Activated naive CD4-positive, alpha-beta T cell treated with anti-CD3 and anti-CD28 coated beads, Interleukin-2, amount 50 U/mL, for 72 hours (primary cell): Measurements from ENCODE around the gene PTPRO. TPM values are rescaled to one million over a fixed set of nuclear protein-coding genes. Genes with fewer than 3 reads are reported as not detected.
A peak's percentile ranks its signal among the peaks of the same experiment; 100 is the strongest.

Source experiments
- ATAC-seq, 2 donors: fragments of 150-1000 bp; cut with Tn5 transposase; 2 replicates each; pipeline ENCODE4 v1.10.0; 2021; ENCODE audit warnings: mild to moderate bottlenecking in 2 of 2, moderate library complexity in 2 of 2
- DNase-seq, 2 donors: peaks; one replicate each; pipeline ENCODE4 v3.0.0; 2021 to 2022; ENCODE audit warnings: low spot score in 2 of 2
- H3K27ac Mint-ChIP-seq, 2 donors: one replicate each; pipeline ENCODE4 v1.8.0; 2022; ENCODE audit warnings: mild to moderate bottlenecking in 2 of 2, mixed read lengths in 2 of 2
- H3K36me3 Mint-ChIP-seq, 2 donors: one replicate each; pipeline ENCODE4 v1.8.0; 2022; ENCODE audit warnings: mixed read lengths in 2 of 2
- H3K9me3 Mint-ChIP-seq, 2 donors: one replicate each; pipeline ENCODE4 v1.8.0; 2022; ENCODE audit warnings: mixed read lengths in 2 of 2
- total RNA-seq, 2 donors: library from RNA; stranded (reverse); gene quantifications; one replicate each; pipeline ENCODE4 v1.2.3, GENCODE V29; 2022

PTPRO gene
- total RNA-seq, 2 donors from 2014 or later = 0.77 to 2.4 TPM

GRCh38 chr12:15527201-15528080 is 205.1 kb downstream of the PTPRO start:
- Mint-ChIP-seq H3K27ac (no peak overlapping the region), H3K36me3 (peaks cover 0 to 8% of the 10 kb centered on the region in 2 donors), H3K9me3 (no peaks in the 10 kb centered on the region)
- DNase-seq (no peak), ATAC-seq (no peak)

- no peak overlapping the region for H3K27ac Mint-ChIP-seq
- no peak for DNase-seq
- no peak for ATAC-seq
- no peaks in the 10 kb centered on the region for H3K9me3 Mint-ChIP-seq
- H3K36me3 Mint-ChIP-seq = peaks cover 0 to 8% of the 10 kb centered on the region in 2 donors
These were observed 206.4 kb downstream of the PTPRO start for GRCh38 chr12:15528666-15529065.

- Mint-ChIP-seq H3K36me3 (peaks cover 0 to 8% of the 10 kb centered on the region in 2 donors), H3K9me3 (no peaks in the 10 kb centered on the region), H3K27ac (no peak overlapping the region)
- ATAC-seq = no peak
- no peak for DNase-seq
These were observed 208.1 kb downstream of the PTPRO start for GRCh38 chr12:15530361-15530760.

- Mint-ChIP-seq H3K27ac (no peak overlapping the region), H3K36me3 (peaks cover 0 to 6% of the 10 kb centered on the region in 2 donors), H3K9me3 (no peaks in the 10 kb centered on the region)
- ATAC-seq (peak; percentile 78 to 80), DNase-seq (peak in 1 of 2 donors; percentile 49)
These were observed 210.2 kb downstream of the PTPRO start for GRCh38 chr12:15532364-15532977.

- H3K9me3 Mint-ChIP-seq = no peaks in the 10 kb centered on the region
- H3K27ac Mint-ChIP-seq = peak overlapping the region in 1 of 2 donors; percentile 78
- DNase-seq (no peak), ATAC-seq (peak; percentile 80 to 87)
- H3K36me3 Mint-ChIP-seq = no peaks in the 10 kb centered on the region
These were observed 212.0 kb downstream of the PTPRO start for GRCh38 chr12:15534322-15534721.

GRCh38 chr12:15534874-15535273 is 212.6 kb downstream of the PTPRO start:
- no peak for ATAC-seq
- Mint-ChIP-seq H3K9me3 (no peaks in the 10 kb centered on the region), H3K36me3 (no peaks in the 10 kb centered on the region), H3K27ac (no peak overlapping the region)
- DNase-seq = no peak

GRCh38 chr12:15535352-15535781 is 213.1 kb downstream of the PTPRO start:
- ATAC-seq (no peak), DNase-seq (no peak)
- Mint-ChIP-seq H3K36me3 (no peaks in the 10 kb centered on the region), H3K27ac (no peak overlapping the region), H3K9me3 (no peaks in the 10 kb centered on the region)

GRCh38 chr12:15536446-15536845 is 214.1 kb downstream of the PTPRO start:
- no peaks in the 10 kb centered on the region for H3K9me3 Mint-ChIP-seq
- H3K36me3 Mint-ChIP-seq = no peaks in the 10 kb centered on the region
- ATAC-seq (no peak), DNase-seq (no peak)
- H3K27ac Mint-ChIP-seq = no peak overlapping the region

- peaks cover 9 to 16% of the 10 kb centered on the region in 2 donors for H3K36me3 Mint-ChIP-seq
- peak in 1 of 2 donors; percentile 64 for ATAC-seq
These were observed 216.6 kb downstream of the PTPRO start for GRCh38 chr12:15538881-15539280.

GRCh38 chr12:15540005-15540404 is 217.7 kb downstream of the PTPRO start:
- Mint-ChIP-seq H3K9me3 (peaks cover 6 to 14% of the 10 kb centered on the region in 2 donors), H3K36me3 (peaks cover 14 to 24% of the 10 kb centered on the region in 2 donors), H3K27ac (no peak overlapping the region)
- no peak for ATAC-seq
- DNase-seq = no peak

More at GRCh38 chr12:15538881-15539280, 216.6 kb downstream of the PTPRO start:
- DNase-seq = no peak
- Mint-ChIP-seq H3K27ac (peak overlapping the region in 1 of 2 donors; percentile 44), H3K9me3 (peaks cover 5 to 13% of the 10 kb centered on the region in 2 donors)

GRCh38 chr12:15540469-15540872 is 218.2 kb downstream of the PTPRO start:
- peaks cover 6 to 14% of the 10 kb centered on the region in 2 donors for H3K9me3 Mint-ChIP-seq
- ATAC-seq = no peak

GRCh38 chr12:15541996-15542631 is 219.8 kb downstream of the PTPRO start:
- Mint-ChIP-seq H3K36me3 (peaks cover 15 to 28% of the 10 kb centered on the region in 2 donors), H3K27ac (no peak overlapping the region), H3K9me3 (peaks cover 6 to 14% of the 10 kb centered on the region in 2 donors)
- no peak for DNase-seq
- ATAC-seq = no peak

More at GRCh38 chr12:15540469-15540872, 218.2 kb downstream of the PTPRO start:
- DNase-seq = no peak
- H3K36me3 Mint-ChIP-seq = peaks cover 15 to 28% of the 10 kb centered on the region in 2 donors
- no peak overlapping the region for H3K27ac Mint-ChIP-seq

- peaks cover 6 to 14% of the 10 kb centered on the region in 2 donors for H3K9me3 Mint-ChIP-seq
These were observed 221.0 kb downstream of the PTPRO start for GRCh38 chr12:15543347-15543746.

GRCh38 chr12:15544589-15544988 is 222.3 kb downstream of the PTPRO start:
- DNase-seq (no peak), ATAC-seq (no peak)
- Mint-ChIP-seq H3K27ac (peak overlapping the region in 1 of 2 donors; percentile 68), H3K9me3 (peaks cover 6 to 18% of the 10 kb centered on the region in 2 donors), H3K36me3 (peaks cover 17 to 44% of the 10 kb centered on the region in 2 donors)

More at GRCh38 chr12:15543347-15543746, 221.0 kb downstream of the PTPRO start:
- DNase-seq = no peak
- H3K36me3 Mint-ChIP-seq = peaks cover 15 to 34% of the 10 kb centered on the region in 2 donors
- H3K27ac Mint-ChIP-seq = peak overlapping the region; percentile 68 to 72
- no peak for ATAC-seq

- no peak for DNase-seq
- H3K27ac Mint-ChIP-seq = peak overlapping the region; percentile 68 to 87
These were observed 223.0 kb downstream of the PTPRO start for GRCh38 chr12:15545334-15545733.

GRCh38 chr12:15546102-15546701 is 223.9 kb downstream of the PTPRO start:
- Mint-ChIP-seq H3K27ac (peak overlapping the region; percentile 67 to 74), H3K36me3 (peaks cover 20 to 55% of the 10 kb centered on the region in 2 donors), H3K9me3 (peaks cover 6 to 26% of the 10 kb centered on the region in 2 donors)
- DNase-seq (no peak), ATAC-seq (peak; percentile 77 to 89)

More at GRCh38 chr12:15545334-15545733, 223.0 kb downstream of the PTPRO start:
- Mint-ChIP-seq H3K9me3 (peaks cover 6 to 21% of the 10 kb centered on the region in 2 donors), H3K36me3 (peaks cover 20 to 48% of the 10 kb centered on the region in 2 donors)
- ATAC-seq = no peak
